ENCODE measurements around the gene TMEM248. TPM values are rescaled to one million over a fixed set of nuclear protein-coding genes. Genes with fewer than 3 reads are reported as not detected.
"Not testable (repeated sequence)": the region's sequence is repeated elsewhere in the genome, so short reads cannot be mapped to it uniquely, and the experiment has no call there.

TMEM248 gene
- total RNA-seq, result 53.0 and 86.8 TPM in 2 replicates
- 55.7 and 58.1 TPM in 2 replicates for polyA plus RNA-seq

GRCh38 chr7:66920769-66921395, at the start of gene TMEM248:
TMEM248 (plus strand) TSS chr7:66921225; CDS start chr7:66941866, 20,641 bp downstream.
- Histone ChIP-seq H3K4me1 (ENCODE audit: low read depth) (peaks cover 10% of the 10 kb centered on the region), H3K27me3 (no peaks in the 10 kb centered on the region), H3K27ac (peak within 1 kb of the TSS; percentile 81), H3K4me3 (peak within 1 kb of the TSS; percentile 98), H3K36me3 (no peaks in the 10 kb centered on the region), H3K9me3 (ENCODE audit: low read depth) (no peaks in the 10 kb centered on the region)
- DNase-seq (ENCODE audit: low read depth in 1 of 2, low spot score in 1 of 2), result peak; percentile 87 to 93
- no peak for TF ChIP-seq CTCF (IDR thresholded peaks at IDR 0.05; ENCODE audit: low read depth, low read length)

- H3K4me3 ChIP-seq, result no peak overlapping the region
- no peaks in the 10 kb centered on the region for H3K9me3 ChIP-seq (ENCODE audit: low read depth)
- H3K36me3 ChIP-seq, result no peaks in the 10 kb centered on the region
- no peaks in the 10 kb centered on the region for H3K27me3 ChIP-seq
- TF ChIP-seq CTCF (IDR thresholded peaks at IDR 0.05; ENCODE audit: low read depth, low read length), result no peak
- DNase-seq (ENCODE audit: low read depth in 1 of 2, low spot score in 1 of 2), result no peak
- H3K4me1 ChIP-seq (ENCODE audit: low read depth), result no peaks in the 10 kb centered on the region
- H3K27ac ChIP-seq, result no peak overlapping the region
These were observed 47.5 kb upstream of the TMEM248 start for GRCh38 chr7:66873476-66873875.

- Histone ChIP-seq H3K36me3 (peaks cover 4% of the 10 kb centered on the region), H3K9me3 (ENCODE audit: low read depth) (no peaks in the 10 kb centered on the region), H3K4me3 (no peak overlapping the region), H3K27me3 (no peaks in the 10 kb centered on the region), H3K4me1 (ENCODE audit: low read depth) (no peaks in the 10 kb centered on the region), H3K27ac (no peak overlapping the region)
- no peak for DNase-seq (ENCODE audit: low read depth in 1 of 2, low spot score in 1 of 2)
- TF ChIP-seq CTCF (IDR thresholded peaks at IDR 0.05; ENCODE audit: low read depth, low read length), result no peak
These were observed 43.3 kb upstream of the TMEM248 start for GRCh38 chr7:66877577-66878300.

- not testable (repeated sequence) for DNase-seq (ENCODE audit: low read depth in 1 of 2, low spot score in 1 of 2); H3K27me3 ChIP-seq; H3K27ac ChIP-seq; H3K4me3 ChIP-seq; H3K4me1 ChIP-seq (ENCODE audit: low read depth); H3K36me3 ChIP-seq; H3K9me3 ChIP-seq (ENCODE audit: low read depth)
These were observed 42.7 kb upstream of the TMEM248 start for GRCh38 chr7:66878301-66878685.

- Histone ChIP-seq H3K27ac (no peak overlapping the region), H3K4me3 (no peak overlapping the region), H3K27me3 (no peaks in the 10 kb centered on the region), H3K4me1 (ENCODE audit: low read depth) (no peaks in the 10 kb centered on the region), H3K9me3 (ENCODE audit: low read depth) (no peaks in the 10 kb centered on the region), H3K36me3 (peaks cover 4% of the 10 kb centered on the region)
- DNase-seq (ENCODE audit: low read depth in 1 of 2, low spot score in 1 of 2), result peak in 1 of 2 donors; percentile 5
- no peak for TF ChIP-seq CTCF (IDR thresholded peaks at IDR 0.05; ENCODE audit: low read depth, low read length)
These were observed 41.0 kb upstream of the TMEM248 start for GRCh38 chr7:66880053-66880452.

GRCh38 chr7:66880577-66880976, 40.4 kb upstream of the TMEM248 start:
- H3K9me3 ChIP-seq (ENCODE audit: low read depth); H3K27ac ChIP-seq; H3K36me3 ChIP-seq; H3K4me3 ChIP-seq; H3K4me1 ChIP-seq (ENCODE audit: low read depth); DNase-seq (ENCODE audit: low read depth in 1 of 2, low spot score in 1 of 2); H3K27me3 ChIP-seq: not testable (repeated sequence)
